SU-DHL-6 (cell line): Measurements from ENCODE around the gene SCN4A.
"Not testable (repeated sequence)": the region's sequence is repeated elsewhere in the genome, so short reads cannot be mapped to it uniquely, and the experiment has no call there.

Source experiments
- H2AFZ ChIP-seq: fragments of 200-600 bp; sonication (generic); 2 replicates; pipeline ENCODE4 v1.6.1; 2014; ENCODE audit warnings: low read depth, mild to moderate bottlenecking, moderate library complexity, mixed read lengths, antibody characterized with exemption, low read length; ENCODE audit not compliant: severe bottlenecking
- H3F3A ChIP-seq: fragments of 200-600 bp; shearing (Covaris generic); 2 replicates; pipeline ENCODE4 v1.6.0; 2016; ENCODE audit warnings: antibody characterized with exemption, mild to moderate bottlenecking; ENCODE audit not compliant: insufficient read depth
- H3K27ac ChIP-seq: fragments of 200-600 bp; sonication (generic); 2 replicates; pipeline ENCODE4 v1.5.1; 2016; ENCODE audit warnings: low read depth, mild to moderate bottlenecking, low read length, moderate library complexity, mixed read lengths
- H3K27me3 ChIP-seq: fragments of 200-600 bp; sonication (generic), shearing (Covaris generic); 2 replicates; pipeline ENCODE4 v1.6.0; 2014; ENCODE audit warnings: mild to moderate bottlenecking, low read length
- H3K36me3 ChIP-seq: fragments of 200-600 bp; sonication (generic); 2 replicates; pipeline ENCODE4 v1.6.1; 2014; ENCODE audit warnings: mild to moderate bottlenecking, low read length, mixed read lengths
- H3K4me2 ChIP-seq: fragments of 300-600, 200-600 bp; shearing (Covaris generic), sonication (generic); 2 replicates; pipeline ENCODE4 v1.6.0; 2014; ENCODE audit warnings: low read length, low read depth, mild to moderate bottlenecking; ENCODE audit not compliant: poor library complexity, severe bottlenecking
- H3K4me3 ChIP-seq: fragments of 200-600 bp; sonication (generic); 2 replicates; pipeline ENCODE4 v1.5.1; 2014; ENCODE audit warnings: antibody characterized with exemption, low read length, mild to moderate bottlenecking, mixed read lengths; ENCODE audit not compliant: insufficient read depth, poor library complexity, severe bottlenecking
- H3K79me2 ChIP-seq: fragments of 200-600 bp; sonication (generic); 2 replicates; pipeline ENCODE4 v1.6.1; 2014; ENCODE audit warnings: mild to moderate bottlenecking, low read length, moderate library complexity; ENCODE audit not compliant: insufficient read depth
- H3K9ac ChIP-seq: fragments of 200-600 bp; sonication (generic); 2 replicates; pipeline ENCODE4 v1.7.0; 2014; ENCODE audit warnings: mild to moderate bottlenecking, low read length
- H3K9me2 ChIP-seq: fragments of 200-600 bp; sonication (generic); replicated peaks from 2 replicates; pipeline ENCODE4 v1.6.1; 2014; ENCODE audit warnings: low read length; ENCODE audit not compliant: insufficient read depth
- H3K9me3 ChIP-seq: fragments of 200-600 bp; sonication (generic); 2 replicates; pipeline ENCODE4 v1.6.1; 2014; ENCODE audit warnings: low read length, mixed read lengths; ENCODE audit not compliant: insufficient read depth
- H4K20me1 ChIP-seq: fragments of 200-600 bp; sonication (generic); 2 replicates; pipeline ENCODE4 v1.6.1; 2014; ENCODE audit warnings: low read depth, mild to moderate bottlenecking, antibody characterized with exemption, low read length, moderate library complexity, mixed read lengths
- CTCF ChIP-seq: fragments of 200-600 bp; sonication (generic); IDR thresholded peaks from one replicate; pipeline ENCODE4 v1.5.1; 2017; ENCODE audit warnings: antibody characterized with exemption, mild to moderate bottlenecking, low read length, moderate library complexity; ENCODE audit not compliant: insufficient read depth, poor library complexity, severe bottlenecking
- EZH2phosphoT487 ChIP-seq: fragments of 200-600 bp; sonication (generic), shearing (Covaris generic); conservative IDR thresholded peaks from 2 replicates; pipeline ENCODE4 v1.6.1; 2018; ENCODE audit warnings: mild to moderate bottlenecking, antibody characterized with exemption, low read length, moderate library complexity, mixed read lengths

Gene SCN4A

GRCh38 chr17:64007838-64008282 is 35.1 kb upstream of the SCN4A start:
- no peaks in the 10 kb centered on the region for H4K20me1 ChIP-seq
- no peaks in the 10 kb centered on the region for H3K27me3 ChIP-seq
- peaks cover 3% of the 10 kb centered on the region; the same call in 1 of the 2 replicates for H3F3A ChIP-seq
- no peak overlapping the region for H3K4me2 ChIP-seq
- peaks cover 45% of the 10 kb centered on the region for H3K79me2 ChIP-seq
- H3K9me2 ChIP-seq, result no peaks in the 10 kb centered on the region
- H2AFZ ChIP-seq, result no peak overlapping the region
- TF ChIP-seq CTCF (no peak), EZH2phosphoT487 (no peak)
- no peak overlapping the region for H3K9ac ChIP-seq
- no peak overlapping the region for H3K27ac ChIP-seq
- no peaks in the 10 kb centered on the region for H3K9me3 ChIP-seq
- no peak overlapping the region for H3K4me3 ChIP-seq
- peaks cover 11% of the 10 kb centered on the region; the same call in 1 of the 2 replicates for H3K36me3 ChIP-seq

GRCh38 chr17:64007089-64007837 is 34.5 kb upstream of the SCN4A start:
- not testable (repeated sequence) for H4K20me1 ChIP-seq, H3K9me2 ChIP-seq, H2AFZ ChIP-seq, H3K27me3 ChIP-seq, H3K9ac ChIP-seq, H3K9me3 ChIP-seq, H3K27ac ChIP-seq, H3K4me3 ChIP-seq, H3F3A ChIP-seq, H3K4me2 ChIP-seq
- Histone ChIP-seq H3K79me2 (peaks cover 39% of the 10 kb centered on the region), H3K36me3 (peaks cover 11% of the 10 kb centered on the region; the same call in 1 of the 2 replicates)

- no peak overlapping the region for H2AFZ ChIP-seq
- H3K9me2 ChIP-seq, result no peaks in the 10 kb centered on the region
- no peaks in the 10 kb centered on the region for H3K27me3 ChIP-seq
- no peak overlapping the region for H3K9ac ChIP-seq
- peaks cover 3% of the 10 kb centered on the region; the same call in 1 of the 2 replicates for H3F3A ChIP-seq
- no peak for TF ChIP-seq EZH2phosphoT487
- no peak for TF ChIP-seq CTCF
- peaks cover 11% of the 10 kb centered on the region; the same call in 1 of the 2 replicates for H3K36me3 ChIP-seq
- H3K4me3 ChIP-seq, result no peak overlapping the region
- H3K27ac ChIP-seq, result no peak overlapping the region
- H4K20me1 ChIP-seq, result no peaks in the 10 kb centered on the region
- peaks cover 31% of the 10 kb centered on the region for H3K79me2 ChIP-seq
- no peaks in the 10 kb centered on the region for H3K9me3 ChIP-seq
- no peak overlapping the region for H3K4me2 ChIP-seq
These were observed 33.8 kb upstream of the SCN4A start for GRCh38 chr17:64006361-64007088.

- Histone ChIP-seq H3K27ac (no peak overlapping the region), H2AFZ (no peak overlapping the region), H3K79me2 (peaks cover 24% of the 10 kb centered on the region), H3K27me3 (no peaks in the 10 kb centered on the region), H3K4me3 (no peak overlapping the region), H3K9me3 (no peaks in the 10 kb centered on the region), H3F3A (peaks cover 3% of the 10 kb centered on the region; the same call in 1 of the 2 replicates), H3K9me2 (no peaks in the 10 kb centered on the region), H3K4me2 (no peak overlapping the region), H4K20me1 (no peaks in the 10 kb centered on the region), H3K36me3 (peaks cover 9% of the 10 kb centered on the region; the same call in 1 of the 2 replicates), H3K9ac (no peak overlapping the region)
- no peak for TF ChIP-seq CTCF
- TF ChIP-seq EZH2phosphoT487, result no peak
These were observed 33.0 kb upstream of the SCN4A start for GRCh38 chr17:64005734-64006167.
